COLO668 (cell line): ENCODE measurements around the gene ZNF837.

Source experiments
- DNase-seq: peaks from one replicate; lab custom pipeline; 2025; ENCODE audit not compliant: unreplicated experiment; lab: John Stamatoyannopoulos, UW

Gene ZNF837

GRCh38 chr19:58325311-58326022 lies 55.4 kb downstream of the ZNF837 start:
- DNase-seq: peak; percentile 50

- DNase-seq: no peak
These were observed 61.6 kb downstream of the ZNF837 start for GRCh38 chr19:58319241-58319640.

GRCh38 chr19:58318297-58318696 lies 62.5 kb downstream of the ZNF837 start:
- DNase-seq: no peak
